LNCAP (cell line): ENCODE results near the gene PGGHG.
"Not testable (repeated sequence)": the region's sequence is repeated elsewhere in the genome, so short reads cannot be mapped to it uniquely, and the experiment has no call there.

Source experiments
- CTCF ChIP-seq: fragments of 450-650 bp; IDR thresholded peaks from 2 replicates; pipeline ENCODE4 v1.5.1; 2017; ENCODE audit warnings: mild to moderate bottlenecking

PGGHG gene

DNA sequence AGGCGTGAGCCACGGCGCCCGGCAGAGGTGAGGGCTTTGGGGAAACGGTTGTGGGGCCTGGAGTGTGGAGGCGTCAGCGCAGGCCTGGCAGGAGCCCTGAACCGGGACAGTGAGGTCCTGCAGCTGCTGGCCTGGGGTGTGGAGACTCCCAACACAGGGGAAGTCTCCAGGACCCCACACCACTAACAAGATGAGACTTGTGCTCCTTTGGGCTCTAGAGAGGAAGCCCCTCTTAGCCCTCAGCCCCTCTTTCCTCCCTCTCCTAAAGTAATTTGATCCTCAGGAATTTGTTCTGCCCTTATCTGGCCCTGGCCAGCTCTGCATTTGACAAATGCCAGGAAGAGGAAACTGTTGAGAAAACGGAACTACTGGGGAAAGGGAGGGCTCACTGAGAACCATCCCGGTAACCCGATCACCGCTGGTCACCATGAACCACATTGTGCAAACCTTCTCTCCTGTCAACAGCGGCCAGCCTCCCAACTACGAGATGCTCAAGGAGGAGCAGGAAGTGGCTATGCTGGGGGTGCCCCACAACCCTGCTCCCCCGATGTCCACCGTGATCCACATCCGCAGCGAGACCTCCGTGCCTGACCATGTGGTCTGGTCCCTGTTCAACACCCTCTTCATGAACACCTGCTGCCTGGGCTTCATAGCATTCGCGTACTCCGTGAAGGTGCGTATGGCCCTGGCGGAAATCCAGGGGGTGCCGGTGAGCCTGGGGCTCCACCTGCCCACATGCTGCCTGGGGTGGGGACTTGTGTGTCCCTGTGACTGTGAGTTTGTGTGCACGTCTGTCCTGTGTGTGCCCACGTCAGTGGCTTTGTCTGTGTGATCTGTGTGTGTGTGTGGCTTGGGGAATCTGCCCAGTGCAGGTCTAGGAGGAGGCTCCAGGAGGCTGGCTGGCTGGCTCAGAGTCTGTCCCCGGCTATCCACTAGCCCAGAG, 19.1 kb downstream of the PGGHG start, which contains the start of gene IFITM2:
Gene IFITM2, plus strand, starts transcription at position 51 of the 943 bp plus-strand sequence. Its CDS starts 377 bp downstream, at position 428.
- TF ChIP-seq CTCF, result not testable (repeated sequence)

GRCh38 chr11:312092-312816, 23.3 kb downstream of the PGGHG start:
- no peak for TF ChIP-seq CTCF

DNA sequence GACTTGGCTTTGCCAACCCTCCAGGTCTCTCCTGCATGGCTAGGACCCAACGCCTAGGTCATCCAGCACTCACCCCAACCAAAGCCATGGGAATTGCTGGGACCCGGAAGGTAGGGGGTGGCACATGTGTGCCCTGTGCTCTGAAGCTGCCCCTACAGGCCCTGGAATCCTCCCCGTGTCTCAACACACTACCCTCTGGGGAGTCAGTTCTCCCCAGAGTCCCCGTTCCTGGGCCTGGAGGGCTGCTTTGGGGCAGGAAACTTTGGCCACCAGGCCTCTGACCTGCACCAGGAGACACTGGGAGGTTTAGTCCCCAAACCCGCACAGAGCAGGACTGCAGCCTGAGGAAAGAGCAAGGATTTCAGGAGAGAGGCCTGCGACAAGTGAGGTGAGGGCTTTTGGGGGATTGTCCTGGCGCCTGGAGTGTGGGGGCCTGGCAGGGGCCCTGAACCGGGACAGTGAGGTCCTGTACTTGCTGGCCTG, 24.4 kb downstream of the PGGHG start:
- no peak for TF ChIP-seq CTCF

DNA sequence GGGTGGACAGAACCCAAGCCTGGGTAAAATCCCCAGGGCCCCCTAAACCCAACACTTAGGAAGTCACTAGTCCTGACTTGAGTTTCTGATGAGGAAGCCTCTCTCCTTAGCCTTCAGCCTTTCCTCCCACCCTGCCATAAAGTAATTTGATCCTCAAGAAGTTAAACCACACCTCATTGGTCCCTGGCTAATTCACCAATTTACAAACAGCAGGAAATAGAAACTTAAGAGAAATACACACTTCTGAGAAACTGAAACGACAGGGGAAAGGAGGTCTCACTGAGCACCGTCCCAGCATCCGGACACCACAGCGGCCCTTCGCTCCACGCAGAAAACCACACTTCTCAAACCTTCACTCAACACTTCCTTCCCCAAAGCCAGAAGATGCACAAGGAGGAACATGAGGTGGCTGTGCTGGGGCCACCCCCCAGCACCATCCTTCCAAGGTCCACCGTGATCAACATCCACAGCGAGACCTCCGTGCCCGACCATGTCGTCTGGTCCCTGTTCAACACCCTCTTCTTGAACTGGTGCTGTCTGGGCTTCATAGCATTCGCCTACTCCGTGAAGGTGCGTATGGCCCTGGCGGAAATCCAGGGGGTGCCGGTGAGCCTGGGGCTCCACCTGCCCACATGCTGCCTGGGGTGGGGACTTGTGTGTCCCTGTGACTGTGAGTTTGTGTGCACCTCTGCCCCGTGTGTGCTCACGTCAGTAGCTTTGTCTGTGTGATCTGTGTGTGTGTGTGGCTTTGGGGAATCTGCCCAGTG, 25.0 kb downstream of the PGGHG start, which contains the start of gene IFITM1:
Gene IFITM1, plus strand, starts transcription at position 254 of the 767 bp plus-strand sequence. Its CDS starts 131 bp downstream, at position 385.
- no peak for TF ChIP-seq CTCF

- no peak for TF ChIP-seq CTCF
Measured at GRCh38 chr11:315051-315481, 26.1 kb downstream of the PGGHG start.

DNA sequence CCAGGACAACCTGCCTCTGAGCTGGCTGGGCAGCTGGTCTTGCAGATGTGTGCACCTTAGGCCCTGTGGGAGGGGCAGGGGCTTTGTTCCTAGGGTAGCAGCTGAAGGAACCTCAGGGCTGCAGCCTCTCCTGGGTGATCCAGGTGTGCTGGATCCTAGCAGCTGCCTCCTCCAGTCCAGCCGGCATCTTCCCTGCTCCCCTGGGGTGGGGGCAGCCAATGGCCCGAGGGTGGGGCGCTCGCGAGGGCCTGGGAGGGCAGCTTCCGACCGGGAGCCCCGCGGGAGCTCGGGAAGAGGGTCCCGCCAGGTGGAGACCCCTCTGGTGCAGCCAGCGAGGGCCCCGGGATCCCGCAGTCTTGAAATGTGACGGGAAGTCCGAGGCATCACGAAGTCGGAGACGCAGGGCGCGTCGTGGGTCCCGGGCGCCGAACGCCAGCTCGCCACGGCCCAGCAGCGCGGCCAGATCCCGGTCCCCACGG, 26.6 kb downstream of the PGGHG start:
- no peak for TF ChIP-seq CTCF
